Neuronal stem cell (in vitro differentiated cells): ENCODE data around the gene FARP1.

Source experiments
- DNase-seq: peaks from one replicate; pipeline ENCODE4 v3.0.0-alpha.2; 2013; ENCODE audit warnings: low spot score
- H2AFZ ChIP-seq: one replicate; pipeline ENCODE4 v1.6.1; 2013; ENCODE audit warnings: mild to moderate bottlenecking, low read length, inconsistent platforms
- H2AK5ac ChIP-seq: 2 replicates; pipeline ENCODE4 v1.6.1; 2013; ENCODE audit warnings: low read depth, mild to moderate bottlenecking, inconsistent platforms, low read length, moderate library complexity, mixed read lengths
- H2BK120ac ChIP-seq: 2 replicates; pipeline ENCODE4 v1.6.1; 2013; ENCODE audit warnings: low read depth, mild to moderate bottlenecking, inconsistent platforms, low read length, moderate library complexity, mixed read lengths
- H2BK12ac ChIP-seq: one replicate; pipeline ENCODE4 v1.6.1; 2013; ENCODE audit warnings: low read length, inconsistent platforms
- H2BK15ac ChIP-seq: 2 replicates; pipeline ENCODE4 v1.6.1; 2013; ENCODE audit warnings: mild to moderate bottlenecking, low read length, inconsistent platforms, mixed read lengths
- H2BK5ac ChIP-seq: one replicate; pipeline ENCODE4 v1.6.1; 2013; ENCODE audit warnings: inconsistent platforms, mild to moderate bottlenecking, low read length, moderate library complexity
- H3K14ac ChIP-seq: one replicate; pipeline ENCODE4 v1.6.1; 2013; ENCODE audit warnings: low read length, inconsistent platforms
- H3K18ac ChIP-seq: 2 replicates; pipeline ENCODE4 v1.6.1; 2013; ENCODE audit warnings: low read length, inconsistent platforms
- H3K23ac ChIP-seq: 2 replicates; pipeline ENCODE4 v1.6.1; 2013; ENCODE audit warnings: low read depth, mild to moderate bottlenecking, mixed read lengths, low read length, inconsistent platforms; ENCODE audit not compliant: poor library complexity
- H3K27ac ChIP-seq: replicated peaks from 3 replicates; pipeline ENCODE4 v1.5.1; 2013; ENCODE audit warnings: low read length, inconsistent platforms
- H3K27me3 ChIP-seq, 3 experiments: 2 replicates each; pipeline ENCODE4 v1.6.1; 2013; ENCODE audit warnings: low read length in 3 of 3, mild to moderate bottlenecking in 2 of 3, inconsistent platforms in 1 of 3, low read depth in 1 of 3, mixed read lengths in 1 of 3, moderate library complexity in 1 of 3; ENCODE audit not compliant: control insufficient read depth in 3 of 3, insufficient read depth in 3 of 3
- H3K36me3 ChIP-seq, 2 donors: replicated peaks in 1 of 2; 2 replicates each; pipeline ENCODE4 v1.6.1; 2013; ENCODE audit warnings: low read length in 2 of 2; ENCODE audit not compliant: control insufficient read depth in 2 of 2, insufficient read depth in 2 of 2
- H3K4ac ChIP-seq: 2 replicates; pipeline ENCODE4 v1.6.1; 2013; ENCODE audit warnings: inconsistent platforms, mild to moderate bottlenecking, low read length, moderate library complexity
- H3K4me1 ChIP-seq, 2 donors: 1 replicate in 1 of 2; 2 replicates in 1 of 2; pipeline ENCODE4 v1.6.1; 2013; ENCODE audit warnings: low read length in 2 of 2, low read depth in 1 of 2; ENCODE audit not compliant: control insufficient read depth in 2 of 2, insufficient read depth in 1 of 2
- H3K4me2 ChIP-seq: one replicate; pipeline ENCODE4 v1.6.1; 2013; ENCODE audit warnings: mild to moderate bottlenecking, low read length, inconsistent platforms; ENCODE audit not compliant: insufficient read depth, poor library complexity, severe bottlenecking
- H3K4me3 ChIP-seq, 2 donors: 2 replicates each; pipeline ENCODE4 v1.5.1; 2013; ENCODE audit warnings: low read length in 2 of 2, mild to moderate bottlenecking in 2 of 2, inconsistent platforms in 1 of 2, moderate library complexity in 1 of 2
- H3K79me1 ChIP-seq: one replicate; pipeline ENCODE4 v1.6.1; 2013; ENCODE audit warnings: low read depth, mild to moderate bottlenecking, inconsistent platforms, low read length, moderate library complexity
- H3K9ac ChIP-seq: one replicate; pipeline ENCODE4 v1.6.1; 2013; ENCODE audit warnings: mild to moderate bottlenecking, low read depth, low read length, inconsistent platforms; ENCODE audit not compliant: poor library complexity
- H3K9me3 ChIP-seq, 2 donors: replicated peaks in 1 of 2; 2 replicates each; pipeline versions ENCODE3 to v1.6.1; 2013; ENCODE audit warnings: low read length in 2 of 2, mild to moderate bottlenecking in 2 of 2, inconsistent platforms in 1 of 2, low read depth in 1 of 2, mixed read lengths in 1 of 2, moderate library complexity in 1 of 2; ENCODE audit not compliant: control insufficient read depth in 2 of 2, insufficient read depth in 1 of 2
- H4K8ac ChIP-seq: one replicate; pipeline ENCODE4 v1.6.1; 2013; ENCODE audit warnings: low read depth, mild to moderate bottlenecking, inconsistent platforms, low read length, moderate library complexity
- H4K91ac ChIP-seq: one replicate; pipeline ENCODE4 v1.6.1; 2013; ENCODE audit warnings: low read length, low read depth, mild to moderate bottlenecking, inconsistent platforms; ENCODE audit not compliant: poor library complexity
- WGBS, 2 donors: extraction: QIAGEN DNeasy Blood & Tissue Kit; methylation state at CpG; one replicate each; pipeline ENCODE4 v1.1.7; 2013; ENCODE audit warnings: missing lambda C conversion rate in 2 of 2, mixed read lengths in 1 of 2; ENCODE audit not compliant: insufficient read length in 2 of 2, insufficient replicate concordance in 1 of 2; ENCODE audit errors: extremely low coverage in 2 of 2; 5-methylcytosine and 5-hydroxymethylcytosine counted together

FARP1 gene

GRCh38 chr13:98409281-98409680 is 266.4 kb downstream of the FARP1 start:
- Histone ChIP-seq H3K4me1 (peaks cover 0 to 6% of the 10 kb centered on the region in 2 donors), H3K79me1 (no peaks in the 10 kb centered on the region), H3K27ac (no peak overlapping the region), H3K4me3 (no peak overlapping the region), H3K14ac (no peak overlapping the region), H4K8ac (no peak overlapping the region), H3K9ac (no peak overlapping the region), H3K27me3 (no peaks in the 10 kb centered on the region), H2BK15ac (no peak overlapping the region), H2BK120ac (no peak overlapping the region), H3K4ac (no peak overlapping the region), H2AFZ (no peak overlapping the region), H2BK12ac (no peak overlapping the region), H2AK5ac (no peak overlapping the region), H4K91ac (no peak overlapping the region), H3K23ac (no peak overlapping the region), H3K4me2 (no peak overlapping the region), H3K9me3 (no peaks in the 10 kb centered on the region), H3K36me3 (peaks cover 12 to 52% of the 10 kb centered on the region in 2 donors), H2BK5ac (no peak overlapping the region), H3K18ac (no peak overlapping the region)
- no CpG with 5 or more reads among the region's 13 CpGs for WGBS, 2 donors
- DNase-seq, result no peak

- Histone ChIP-seq H2BK120ac (no peak overlapping the region), H2BK12ac (no peak overlapping the region), H4K8ac (no peak overlapping the region), H3K4ac (no peak overlapping the region), H3K36me3 (peaks cover 17 to 65% of the 10 kb centered on the region in 2 donors), H4K91ac (no peak overlapping the region), H3K14ac (no peak overlapping the region), H3K27ac (no peak overlapping the region), H3K9me3 (no peaks in the 10 kb centered on the region), H3K4me3 (no peak overlapping the region), H2AFZ (no peak overlapping the region), H2BK5ac (no peak overlapping the region), H3K23ac (no peak overlapping the region), H3K4me2 (no peak overlapping the region), H2AK5ac (no peak overlapping the region), H3K27me3 (no peaks in the 10 kb centered on the region), H2BK15ac (no peak overlapping the region), H3K9ac (no peak overlapping the region), H3K79me1 (no peaks in the 10 kb centered on the region), H3K4me1 (peaks cover 0 to under 1% of the 10 kb centered on the region in 2 donors), H3K18ac (no peak overlapping the region)
- WGBS, 2 donors, result no CpG with 5 or more reads among the region's 11 CpGs
- no peak for DNase-seq
Measured at GRCh38 chr13:98410612-98411011, 267.7 kb downstream of the FARP1 start.

- Histone ChIP-seq H3K4me3 (no peak overlapping the region), H3K36me3 (peaks cover 18 to 69% of the 10 kb centered on the region in 2 donors)
Measured at GRCh38 chr13:98411013-98411412, 268.1 kb downstream of the FARP1 start.

GRCh38 chr13:98411617-98412265 is 268.8 kb downstream of the FARP1 start:
- Histone ChIP-seq H4K8ac (no peak overlapping the region), H3K9me3 (peaks cover 0 to 3% of the 10 kb centered on the region in 2 donors), H2BK120ac (no peak overlapping the region), H3K9ac (no peak overlapping the region), H3K14ac (no peak overlapping the region), H2AK5ac (no peak overlapping the region), H3K27ac (no peak overlapping the region), H2AFZ (no peak overlapping the region), H4K91ac (no peak overlapping the region), H3K79me1 (no peaks in the 10 kb centered on the region), H3K4me1 (no peaks in the 10 kb centered on the region), H3K18ac (no peak overlapping the region), H3K27me3 (no peaks in the 10 kb centered on the region), H3K4me3 (no peak overlapping the region), H3K36me3 (peaks cover 21 to 76% of the 10 kb centered on the region in 2 donors), H3K23ac (no peak overlapping the region), H3K4ac (no peak overlapping the region), H3K4me2 (no peak overlapping the region), H2BK15ac (no peak overlapping the region), H2BK5ac (no peak overlapping the region), H2BK12ac (no peak overlapping the region)
- WGBS, 2 donors, result no CpG with 5 or more reads among the region's 16 CpGs
- DNase-seq, result no peak

More at GRCh38 chr13:98411013-98411412, 268.1 kb downstream of the FARP1 start:
- Histone ChIP-seq H4K91ac (no peak overlapping the region), H3K27ac (no peak overlapping the region), H3K4me2 (no peak overlapping the region), H2AK5ac (no peak overlapping the region), H3K79me1 (no peaks in the 10 kb centered on the region), H3K23ac (no peak overlapping the region), H3K4ac (no peak overlapping the region), H3K27me3 (no peaks in the 10 kb centered on the region), H3K9me3 (no peaks in the 10 kb centered on the region), H3K9ac (no peak overlapping the region), H4K8ac (no peak overlapping the region), H3K14ac (no peak overlapping the region), H2AFZ (no peak overlapping the region), H2BK120ac (no peak overlapping the region), H2BK5ac (no peak overlapping the region), H2BK15ac (no peak overlapping the region), H3K4me1 (no peaks in the 10 kb centered on the region), H3K18ac (no peak overlapping the region), H2BK12ac (no peak overlapping the region)
- WGBS, 2 donors, result no CpG with 5 or more reads among the region's 5 CpGs
- no peak for DNase-seq
